Transverse colon (tissue), 4 donors: Measurements from ENCODE around the gene SUZ12.
"Not testable (repeated sequence)": the region's sequence is repeated elsewhere in the genome, so short reads cannot be mapped to it uniquely, and the experiment has no call there.

ENCODE experiments used
- EP300 ChIP-seq: sonication (generic); formaldehyde crosslinking; IDR thresholded peaks from one replicate; pipeline ENCODE4 v1.6.1; 2017; ENCODE audit warnings: antibody characterized with exemption, low read depth
- POLR2A ChIP-seq: fragments of 450-650 bp; IDR thresholded peaks from one replicate; pipeline ENCODE4 v1.6.1; 2016; ENCODE audit warnings: antibody characterized with exemption, mild to moderate bottlenecking, moderate library complexity
- POLR2AphosphoS5 ChIP-seq, 3 donors: sonication (generic); formaldehyde crosslinking; IDR thresholded peaks; one replicate each; pipeline ENCODE4 v1.6.1; 2016; ENCODE audit warnings: antibody characterized with exemption in 3 of 3
- TF ChIP-seq, protein P1 (sequence below), 5 experiments: fragments of 200-600 bp in 3 of 5; fragments of 450-650 bp in 2 of 5; sonication (generic) in 3 of 5; IDR thresholded peaks; 1 replicate in 2 of 5; 2 replicates in 3 of 5; pipeline ENCODE4 v1.5.1; 2016 to 2017; ENCODE audit warnings: antibody characterized with exemption in 5 of 5, inconsistent platforms in 3 of 5, mild to moderate bottlenecking in 2 of 5, moderate library complexity in 1 of 5

- TF ChIP-seq, protein P1, sequence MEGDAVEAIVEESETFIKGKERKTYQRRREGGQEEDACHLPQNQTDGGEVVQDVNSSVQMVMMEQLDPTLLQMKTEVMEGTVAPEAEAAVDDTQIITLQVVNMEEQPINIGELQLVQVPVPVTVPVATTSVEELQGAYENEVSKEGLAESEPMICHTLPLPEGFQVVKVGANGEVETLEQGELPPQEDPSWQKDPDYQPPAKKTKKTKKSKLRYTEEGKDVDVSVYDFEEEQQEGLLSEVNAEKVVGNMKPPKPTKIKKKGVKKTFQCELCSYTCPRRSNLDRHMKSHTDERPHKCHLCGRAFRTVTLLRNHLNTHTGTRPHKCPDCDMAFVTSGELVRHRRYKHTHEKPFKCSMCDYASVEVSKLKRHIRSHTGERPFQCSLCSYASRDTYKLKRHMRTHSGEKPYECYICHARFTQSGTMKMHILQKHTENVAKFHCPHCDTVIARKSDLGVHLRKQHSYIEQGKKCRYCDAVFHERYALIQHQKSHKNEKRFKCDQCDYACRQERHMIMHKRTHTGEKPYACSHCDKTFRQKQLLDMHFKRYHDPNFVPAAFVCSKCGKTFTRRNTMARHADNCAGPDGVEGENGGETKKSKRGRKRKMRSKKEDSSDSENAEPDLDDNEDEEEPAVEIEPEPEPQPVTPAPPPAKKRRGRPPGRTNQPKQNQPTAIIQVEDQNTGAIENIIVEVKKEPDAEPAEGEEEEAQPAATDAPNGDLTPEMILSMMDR (IDR thresholded peaks at IDR 0.05) = not testable (repeated sequence)
- not testable (repeated sequence) for TF ChIP-seq POLR2A; EP300; POLR2AphosphoS5 (IDR thresholded peaks at IDR 0.05)
Observed at GRCh38 chr17:32027271-32027670, 90.5 kb downstream of the SUZ12 start.
